ENCODE results near the gene ZMIZ2.
"Not testable (repeated sequence)": the region's sequence is repeated elsewhere in the genome, so short reads cannot be mapped to it uniquely, and the experiment has no call there.

Gene ZMIZ2

GRCh38 chr7:44748045-44748947, at the start of gene ZMIZ2:
TSS of gene ZMIZ2 (plus strand) at chr7:44748847. CDS start at chr7:44756250, 7,403 bp downstream.
- peak; percentile 86 to 98 (median 92) for DNase-seq

DNA sequence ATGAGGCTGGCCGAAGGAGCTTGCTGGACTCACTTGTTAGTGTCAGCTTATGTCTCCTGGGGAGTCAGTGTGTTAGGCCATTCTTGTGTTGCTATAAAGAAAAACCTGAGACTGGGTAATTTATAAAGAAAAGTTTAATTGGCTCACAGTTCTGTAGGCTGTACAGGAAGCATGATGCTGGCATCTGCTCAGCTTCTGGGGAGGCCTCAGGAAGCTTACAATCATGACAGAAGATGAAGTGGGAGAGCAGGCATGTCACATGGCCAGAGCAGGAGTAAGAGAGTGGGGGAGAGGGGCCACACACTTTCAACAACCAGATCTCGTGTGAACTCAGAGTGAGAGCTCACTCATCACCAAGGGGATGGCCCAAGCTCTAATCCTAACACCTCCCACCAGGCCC, 49.0 kb upstream of the ZMIZ2 start:
- not testable (repeated sequence) for DNase-seq

DNA sequence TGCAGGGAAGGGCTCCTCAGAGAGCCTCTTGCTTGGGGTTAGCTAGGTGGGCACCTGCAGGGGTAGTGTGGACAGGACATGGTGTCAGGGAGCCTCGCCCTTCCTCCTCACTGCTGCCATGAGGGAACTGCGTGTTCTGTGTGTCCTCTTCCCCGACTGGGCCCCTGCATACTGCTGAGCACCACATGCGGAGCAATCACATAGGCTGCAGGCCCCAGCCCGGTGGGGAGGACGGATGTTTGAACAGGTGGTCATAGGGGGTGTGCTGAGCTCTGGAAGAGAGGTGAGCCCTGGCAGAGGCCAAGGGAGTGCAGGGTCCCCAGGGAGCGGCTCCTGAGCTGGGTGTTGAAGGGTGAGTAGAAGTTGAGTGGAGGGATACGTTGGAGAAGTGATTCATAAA, 48.3 kb upstream of the ZMIZ2 start:
- no peak for DNase-seq

DNA sequence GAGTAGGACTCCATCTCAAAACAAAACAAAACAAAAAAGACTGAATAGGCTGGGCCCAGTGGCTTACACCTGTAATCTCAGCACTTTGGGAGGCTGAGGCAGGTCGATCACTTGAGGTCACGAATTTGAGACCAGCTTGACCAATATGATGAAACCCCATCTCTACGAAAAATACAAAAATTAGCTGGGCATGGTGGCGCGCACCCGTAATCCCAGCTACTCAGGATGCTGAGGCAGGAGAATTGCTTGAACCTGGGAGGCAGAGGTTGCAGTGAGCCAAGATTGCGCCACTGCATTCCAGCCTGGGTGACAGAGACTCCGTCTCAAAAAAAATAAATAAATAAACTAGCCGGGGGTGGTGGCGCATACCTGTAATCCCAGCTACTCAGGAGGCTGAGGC, 45.3 kb upstream of the ZMIZ2 start:
- not testable (repeated sequence) for DNase-seq

DNA sequence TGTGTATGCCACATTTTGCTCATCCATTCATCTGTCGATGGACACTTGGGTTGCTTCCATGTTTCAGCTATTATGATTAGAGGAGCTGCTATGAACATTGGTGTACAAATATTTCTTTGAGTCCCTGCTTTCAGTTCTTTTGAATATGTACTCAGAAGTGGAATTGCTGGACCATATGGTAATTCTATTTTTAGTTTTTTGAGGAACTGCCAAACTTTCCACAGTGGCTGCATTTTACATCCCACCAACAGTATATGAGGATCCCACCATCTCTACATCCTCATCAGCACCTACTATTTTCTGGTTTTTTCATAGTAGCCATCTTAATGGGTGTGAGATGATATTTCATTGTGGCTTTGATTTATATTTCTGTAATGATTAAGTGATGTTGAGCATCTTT, 44.7 kb upstream of the ZMIZ2 start:
- no peak for DNase-seq

DNA sequence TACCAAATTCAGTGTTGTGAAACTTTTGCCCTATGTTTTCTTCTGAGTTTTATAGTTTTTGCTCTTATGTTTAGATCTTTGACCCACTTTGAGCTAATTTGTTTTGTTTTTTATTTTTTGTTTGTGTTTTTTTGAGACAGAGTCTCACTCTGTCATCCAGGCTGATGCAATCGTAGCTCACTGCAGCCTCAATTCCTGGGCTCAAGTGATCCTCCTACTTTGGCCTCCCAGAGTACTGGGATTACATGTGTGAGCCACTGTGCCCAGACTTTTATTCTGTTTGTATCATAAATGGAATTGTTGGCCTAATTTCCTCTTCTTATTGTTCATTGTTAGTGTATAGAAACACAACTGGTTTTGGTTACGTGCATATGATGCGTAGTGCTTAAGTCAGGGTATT, 43.2 kb upstream of the ZMIZ2 start:
- DNase-seq, result no peak

GRCh38 chr7:44706788-44707557, 41.7 kb upstream of the ZMIZ2 start:
- DNase-seq, result no peak

DNA sequence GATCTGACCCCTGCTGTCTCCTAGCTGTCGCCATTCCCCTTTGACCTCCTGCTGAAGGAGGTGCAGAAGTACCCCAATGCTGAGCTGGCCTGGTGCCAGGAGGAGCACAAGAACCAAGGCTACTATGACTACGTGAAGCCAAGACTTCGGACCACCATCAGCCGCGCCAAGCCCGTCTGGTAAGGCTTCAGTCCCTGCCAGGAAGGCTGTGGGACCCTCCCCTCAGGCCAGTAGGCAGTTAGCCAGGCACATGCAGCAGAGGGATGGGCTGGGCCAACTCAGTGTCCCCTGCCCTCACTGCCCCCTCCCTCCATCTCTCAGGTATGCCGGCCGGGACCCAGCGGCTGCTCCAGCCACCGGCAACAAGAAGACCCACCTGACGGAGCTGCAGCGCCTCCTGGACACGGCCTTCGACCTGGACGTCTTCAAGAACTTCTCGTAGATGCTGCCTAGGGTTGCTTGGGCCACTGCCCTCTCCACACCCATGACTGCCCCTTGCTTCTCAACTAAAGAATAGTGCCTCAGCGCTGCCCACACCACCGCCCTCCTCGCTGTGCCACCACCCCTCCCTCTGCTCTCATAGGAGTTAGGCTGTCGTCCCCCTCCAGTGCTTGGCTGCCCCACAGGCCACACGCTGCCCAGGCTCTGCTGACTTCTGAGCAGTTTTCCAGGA, 41.0 kb upstream of the ZMIZ2 start:
- no peak for DNase-seq

GRCh38 chr7:44709011-44709915, 39.4 kb upstream of the ZMIZ2 start:
- DNase-seq, result no peak

- no peak for DNase-seq
Observed at GRCh38 chr7:44709945-44710596, 38.6 kb upstream of the ZMIZ2 start.

GRCh38 chr7:44711528-44711927, 37.1 kb upstream of the ZMIZ2 start:
- DNase-seq, result no peak

DNA sequence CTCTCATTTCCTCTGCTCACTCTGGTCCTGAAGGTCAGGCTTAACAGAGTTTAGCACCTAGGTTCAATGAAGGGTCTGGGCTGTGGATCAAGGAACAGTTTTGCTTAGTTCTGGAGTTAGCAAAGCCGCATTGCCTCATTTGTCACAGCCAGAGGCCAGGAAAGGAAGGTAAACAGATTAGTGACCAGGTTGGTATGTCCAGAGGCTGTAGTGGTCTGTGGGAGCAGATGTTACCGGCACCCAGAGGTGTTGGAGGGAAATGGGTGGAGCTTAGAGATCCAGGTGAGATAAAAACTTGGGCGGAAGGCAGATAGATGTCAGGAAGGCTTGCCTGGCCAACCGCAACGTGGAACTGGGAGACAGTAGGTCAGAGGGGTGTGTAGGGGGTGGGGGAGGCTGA, 36.6 kb upstream of the ZMIZ2 start:
- no peak for DNase-seq

- no peak for DNase-seq
Observed at GRCh38 chr7:44713141-44713540, 35.5 kb upstream of the ZMIZ2 start.

DNA sequence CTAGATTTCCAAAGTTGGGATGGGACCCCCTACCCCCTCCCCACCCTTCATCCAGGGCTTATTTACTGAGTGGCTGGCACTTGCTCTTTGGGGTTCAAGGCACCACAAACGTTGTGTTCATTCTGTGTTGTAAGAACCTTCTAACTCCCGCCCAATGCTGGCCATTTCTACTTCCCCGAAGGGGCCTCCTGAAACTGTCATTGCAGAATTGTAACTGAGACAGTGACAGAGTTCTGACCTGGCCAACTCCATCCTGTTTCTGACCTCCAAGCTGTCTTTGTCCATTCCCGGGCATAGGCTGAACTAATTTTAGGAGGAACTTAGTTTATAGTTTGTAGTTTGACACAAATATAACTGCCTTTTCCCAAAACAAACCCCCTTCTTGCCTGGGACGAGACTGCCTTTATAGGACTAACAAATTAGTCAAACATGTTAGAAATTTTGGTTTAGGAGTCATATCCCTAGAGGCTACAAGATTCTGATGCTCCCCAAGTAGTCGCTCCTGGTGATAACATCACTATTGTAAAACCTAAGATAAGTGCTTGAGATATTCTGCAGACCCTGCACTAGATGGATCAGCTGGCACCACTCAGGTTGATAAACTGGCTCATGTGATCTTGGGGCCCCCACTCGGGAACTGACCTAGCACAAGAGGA, 34.8 kb upstream of the ZMIZ2 start:
- no peak for DNase-seq

DNA sequence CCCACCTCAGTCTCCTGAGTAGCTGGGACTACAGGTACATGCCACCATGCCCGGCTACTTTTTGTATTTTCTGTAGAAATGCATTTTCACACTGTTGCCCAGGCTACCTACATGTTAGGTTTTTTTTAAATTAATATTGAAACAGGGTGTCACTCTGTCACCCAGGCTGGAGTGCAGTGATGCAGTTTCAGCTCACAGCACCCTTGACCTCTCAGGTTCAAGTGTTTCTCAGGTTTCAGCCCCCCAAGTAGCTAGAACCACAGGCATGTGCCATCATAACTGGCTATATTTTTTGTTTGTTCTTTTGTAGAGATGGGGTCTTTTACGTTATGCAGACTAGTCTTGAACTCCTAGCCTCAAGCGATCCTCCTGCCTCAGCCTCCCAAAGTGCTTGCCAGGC, 32.4 kb upstream of the ZMIZ2 start:
- DNase-seq, result no peak

DNA sequence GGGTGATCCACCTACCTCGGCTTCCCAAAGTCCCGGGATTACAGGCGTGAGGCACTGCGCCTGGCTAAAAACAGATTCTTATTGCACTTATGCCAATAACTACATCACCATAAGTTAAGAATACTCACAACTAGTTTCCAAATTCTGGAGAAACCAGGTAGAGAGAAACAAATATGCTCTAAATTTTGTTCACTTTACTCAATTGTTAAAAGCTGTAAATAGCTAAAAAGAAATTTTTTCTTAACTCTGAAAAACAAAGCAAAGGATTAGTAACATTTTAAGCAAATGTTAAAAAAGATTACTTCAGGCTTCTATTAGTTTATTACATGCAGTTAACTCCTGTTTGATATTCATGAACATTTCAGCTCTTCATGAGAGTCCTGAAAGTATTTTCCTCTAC, 28.3 kb upstream of the ZMIZ2 start:
- no peak for DNase-seq

DNA sequence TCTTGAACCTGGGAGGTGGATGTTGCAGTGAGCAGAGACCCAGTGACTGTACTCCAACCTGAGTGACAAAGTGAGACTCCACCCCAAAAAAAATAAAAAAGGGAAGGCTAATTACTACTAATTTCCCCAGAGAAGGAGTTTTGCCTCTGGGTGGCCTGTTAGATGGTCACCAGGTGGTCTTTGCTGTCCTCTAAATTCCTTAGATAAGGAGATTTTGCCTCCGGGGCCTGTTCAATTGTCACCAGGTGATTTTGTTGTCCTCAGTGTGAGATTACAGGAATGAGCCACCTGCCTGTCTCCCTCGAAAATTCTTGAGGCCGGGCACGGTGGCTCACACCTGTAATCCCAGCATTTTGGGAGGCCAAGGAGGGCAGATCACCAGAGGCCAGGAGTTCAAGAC, 24.4 kb upstream of the ZMIZ2 start:
- DNase-seq, result no peak

GRCh38 chr7:44726250-44726649, 22.4 kb upstream of the ZMIZ2 start:
- not testable (repeated sequence) for DNase-seq

DNA sequence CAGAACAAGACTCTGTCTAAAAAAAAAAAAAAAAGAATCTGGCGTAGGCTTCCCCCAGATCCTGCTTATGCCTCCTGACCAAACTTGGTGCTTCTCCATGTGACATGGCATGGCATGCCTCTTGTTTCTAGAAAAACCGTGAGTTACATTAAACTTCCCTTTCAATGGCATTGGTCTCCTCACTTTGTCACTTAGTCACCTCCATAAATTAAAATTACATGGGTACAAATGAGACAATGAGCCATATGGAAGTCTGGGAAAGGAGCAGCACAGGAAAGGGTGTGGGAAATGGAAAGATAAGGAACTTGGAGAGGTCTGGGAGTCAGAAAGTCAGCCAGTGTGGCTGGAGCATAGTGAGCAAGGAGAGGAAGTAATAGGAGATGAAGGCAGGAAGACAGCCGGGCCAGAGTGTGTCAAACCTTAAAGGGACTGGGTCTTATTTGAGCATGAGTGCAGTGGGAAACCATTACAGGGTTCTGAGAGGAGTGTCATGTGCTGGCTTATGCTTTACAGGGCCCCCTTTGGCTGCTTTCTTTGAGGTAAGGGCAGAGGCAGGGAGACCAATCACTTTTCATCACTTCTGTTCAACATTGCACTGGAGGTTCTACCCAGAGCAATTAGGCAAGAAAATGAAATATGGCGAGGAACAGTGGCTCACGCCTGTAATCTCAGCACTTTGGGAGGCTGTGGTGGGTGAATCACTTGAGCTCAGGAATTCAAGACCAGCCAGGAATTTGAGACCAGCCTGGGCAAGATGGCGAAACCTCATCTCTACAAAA, 21.3 kb upstream of the ZMIZ2 start:
- no peak for DNase-seq

- no peak for DNase-seq
Observed at GRCh38 chr7:44727937-44728262, 20.7 kb upstream of the ZMIZ2 start.

All from stimulated activated naive CD4-positive, alpha-beta T cell (primary cell).